Mammary microvascular endothelial cell (primary cell): ENCODE results near the gene ANKMY2. TPM values are rescaled to one million over a fixed set of nuclear protein-coding genes. Genes with fewer than 3 reads are reported as not detected.

Source experiments
- total RNA-seq: library from RNA; depleted of rRNA; stranded (reverse); fragments of >200 nt; gene quantifications from 2 replicates; pipeline ENCODE4 v1.2.3, GENCODE V29; 2015

ANKMY2 gene
- 9.1 and 10.9 TPM in 2 replicates for total RNA-seq

GRCh38 chr7:16645593-16646471 is at the start of gene ANKMY2, which contains the start of gene BZW2:
Gene ANKMY2 (minus strand): TSS chr7:16645754. CDS start chr7:16645573, 181 bp downstream.
Gene BZW2 (plus strand): TSS chr7:16646181. CDS start chr7:16665444, 19,263 bp downstream.

Other genes starting within 250 kb of the ANKMY2 start
- 1.4 TPM in 2 replicates for gene CRPPA, start 224.2 kb downstream of the ANKMY2 start, total RNA-seq
- not detected in 2 replicates for gene SOSTDC1, start 180.0 kb downstream of the ANKMY2 start, total RNA-seq
- not detected in 2 replicates for gene LRRC72, start 118.9 kb downstream of the ANKMY2 start, total RNA-seq
- gene BZW2, start 427 bp upstream of the ANKMY2 start, total RNA-seq = 128 and 130 TPM in 2 replicates
- 55.2 and 56.2 TPM in 2 replicates for gene TSPAN13, start 108.0 kb upstream of the ANKMY2 start, total RNA-seq
- not detected in 2 replicates for gene AGR2, start 159.2 kb upstream of the ANKMY2 start, total RNA-seq
- not detected in 2 replicates for gene AGR3, start 236.2 kb upstream of the ANKMY2 start, total RNA-seq